Germinal center (tissue), 1 donor: ENCODE results near the gene SPATA13.
A peak's percentile ranks its signal among the peaks of the same experiment; 100 is the strongest.
"Not testable (repeated sequence)": the region's sequence is repeated elsewhere in the genome, so short reads cannot be mapped to it uniquely, and the experiment has no call there.

ENCODE experiments used
- DNase-seq: peaks from one replicate; pipeline ENCODE4 v3.0.0; 2012; ENCODE audit warnings: mixed read lengths, low spot score

Gene SPATA13

DNA sequence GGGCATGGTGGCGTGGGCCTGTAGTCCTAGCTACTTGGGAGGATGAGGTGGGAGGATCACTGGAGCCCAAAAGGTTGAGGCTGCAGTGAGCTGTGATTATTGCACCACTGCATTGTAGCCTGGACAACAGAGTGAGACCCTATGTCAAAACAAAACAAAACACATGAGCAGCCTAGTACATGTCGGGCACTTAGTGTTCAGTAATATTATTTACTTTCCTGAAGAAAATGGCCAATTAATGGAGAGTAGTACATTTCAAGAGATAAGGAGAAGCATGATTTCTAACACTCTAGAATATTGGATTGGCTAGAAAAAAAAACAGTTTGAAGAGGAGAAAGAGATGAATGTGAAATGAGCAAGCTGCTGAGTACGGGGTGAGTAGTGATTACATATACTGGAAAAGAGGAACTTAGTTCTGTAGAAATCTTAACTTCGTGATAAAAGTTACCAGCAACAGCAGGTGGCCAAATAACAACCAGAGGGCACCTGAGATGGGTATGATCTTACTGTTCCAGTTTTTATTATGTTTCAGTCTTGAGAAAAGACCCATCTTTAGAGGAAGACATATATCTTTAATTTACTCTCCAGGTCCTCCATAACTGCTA, 36.2 kb downstream of the SPATA13 start:
- no peak for DNase-seq

GRCh38 chr13:24199016-24199415, 38.5 kb downstream of the SPATA13 start:
- DNase-seq = no peak

- DNase-seq = no peak
These were observed 41.7 kb downstream of the SPATA13 start for GRCh38 chr13:24202215-24202614.

GRCh38 chr13:24203273-24203672, 42.8 kb downstream of the SPATA13 start:
- DNase-seq = no peak

- peak; percentile 31 for DNase-seq
These were observed 43.3 kb downstream of the SPATA13 start for GRCh38 chr13:24203811-24204210.

GRCh38 chr13:24205076-24205475, 44.6 kb downstream of the SPATA13 start:
- DNase-seq = not testable (repeated sequence)

GRCh38 chr13:24207841-24208667, 47.5 kb downstream of the SPATA13 start:
- no peak for DNase-seq

- no peak for DNase-seq
These were observed 48.6 kb downstream of the SPATA13 start for GRCh38 chr13:24209138-24209537.

- DNase-seq = no peak
These were observed 51.7 kb downstream of the SPATA13 start for GRCh38 chr13:24212254-24212653.

DNA sequence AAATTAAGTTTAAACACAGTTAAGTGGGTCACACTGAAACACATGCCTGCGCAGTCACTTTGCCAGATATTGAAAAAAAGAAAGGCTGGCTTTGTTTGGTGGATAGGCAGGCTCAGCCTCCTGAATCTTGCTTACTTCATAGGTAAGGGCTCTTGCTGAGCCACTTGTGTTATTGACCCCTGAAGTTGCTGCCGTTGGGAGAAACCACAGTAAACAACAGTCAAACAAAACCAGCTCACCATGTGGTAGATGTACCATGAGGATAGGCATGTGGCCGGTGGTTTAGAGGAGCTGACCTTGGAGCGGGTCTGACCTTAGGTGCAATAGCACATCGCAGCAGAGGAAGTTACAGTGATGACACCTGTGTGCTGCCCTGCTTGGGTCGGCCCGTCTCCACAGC, 52.2 kb downstream of the SPATA13 start:
- no peak for DNase-seq

DNA sequence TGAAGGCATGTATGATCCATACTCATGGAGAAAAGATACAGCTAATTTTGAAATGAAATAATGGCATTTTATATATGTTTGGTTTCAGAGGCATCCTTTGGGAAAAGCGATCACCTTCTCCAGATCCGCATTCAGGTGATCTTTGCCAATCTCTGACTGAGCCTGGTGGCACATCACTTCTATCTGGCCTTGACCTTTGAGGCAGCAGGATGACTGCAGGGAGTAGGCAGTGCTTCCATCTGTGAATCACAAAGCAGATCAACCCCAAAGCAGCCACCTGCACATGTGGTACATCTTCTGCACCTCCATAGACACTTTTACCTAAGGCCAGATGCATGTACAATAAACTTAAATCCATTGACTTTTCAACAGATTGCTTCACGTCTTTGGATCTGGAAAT, 53.4 kb downstream of the SPATA13 start:
- no peak for DNase-seq

- DNase-seq = peak; percentile 54
These were observed 54.0 kb downstream of the SPATA13 start for GRCh38 chr13:24214528-24214927.

DNA sequence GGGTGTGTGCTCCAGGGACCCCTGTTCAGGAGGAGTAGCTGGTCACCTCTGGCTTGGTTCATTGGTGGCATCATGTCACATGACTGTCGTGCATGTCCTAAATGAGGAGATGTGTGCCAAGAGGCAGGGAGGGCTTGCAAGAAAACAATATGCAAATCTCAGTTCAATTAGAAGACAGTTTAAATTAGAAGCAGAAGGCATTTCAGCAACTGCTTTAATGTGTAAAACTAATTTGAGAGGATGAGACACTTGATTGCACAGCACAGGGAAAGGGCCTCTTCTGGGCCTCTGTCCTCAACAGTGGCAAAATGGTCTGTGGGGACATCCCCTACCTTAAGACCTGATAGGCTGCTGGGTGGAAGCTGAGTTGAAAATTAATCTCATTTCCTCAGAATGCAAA, 54.6 kb downstream of the SPATA13 start:
- DNase-seq = peak; percentile 57

- no peak for DNase-seq
These were observed 55.2 kb downstream of the SPATA13 start for GRCh38 chr13:24215732-24216131.

GRCh38 chr13:24216176-24216575, 55.7 kb downstream of the SPATA13 start:
- no peak for DNase-seq

- DNase-seq = not testable (repeated sequence)
These were observed 56.3 kb downstream of the SPATA13 start for GRCh38 chr13:24216779-24217178.

DNA sequence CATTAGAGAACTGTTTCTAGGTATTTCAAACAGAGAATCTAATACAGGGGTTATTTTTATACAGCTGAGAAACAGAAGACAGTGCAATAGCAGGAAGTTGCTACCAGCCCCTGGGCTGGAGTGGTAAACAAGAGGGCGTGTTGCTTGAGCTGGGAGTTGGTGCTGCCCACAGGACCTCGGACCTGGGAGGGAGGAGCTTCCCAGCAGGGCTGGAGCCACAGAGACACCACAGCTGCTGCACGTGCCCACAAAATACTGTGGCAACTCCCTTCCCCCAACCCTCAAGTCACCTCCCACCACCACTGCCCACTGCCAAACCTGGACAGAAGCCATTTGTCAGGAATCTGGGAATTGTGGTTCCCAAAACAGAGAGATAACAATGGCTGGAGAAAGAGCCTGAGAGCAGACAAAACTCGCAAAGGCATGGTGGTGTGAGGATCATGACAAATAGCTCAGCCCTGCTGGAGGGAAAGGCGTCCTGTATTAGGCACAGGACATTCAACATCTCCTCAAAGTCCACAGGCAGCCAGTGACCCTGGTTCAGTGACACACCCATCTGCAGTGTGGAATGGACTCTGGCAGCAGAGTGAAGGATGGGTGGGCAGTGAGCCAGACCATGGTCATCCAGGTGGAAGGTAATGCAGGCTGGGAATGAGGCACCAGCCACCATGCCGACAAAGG, 57.2 kb downstream of the SPATA13 start:
- DNase-seq = no peak

- DNase-seq = no peak
These were observed 57.8 kb downstream of the SPATA13 start for GRCh38 chr13:24218338-24218737.

DNA sequence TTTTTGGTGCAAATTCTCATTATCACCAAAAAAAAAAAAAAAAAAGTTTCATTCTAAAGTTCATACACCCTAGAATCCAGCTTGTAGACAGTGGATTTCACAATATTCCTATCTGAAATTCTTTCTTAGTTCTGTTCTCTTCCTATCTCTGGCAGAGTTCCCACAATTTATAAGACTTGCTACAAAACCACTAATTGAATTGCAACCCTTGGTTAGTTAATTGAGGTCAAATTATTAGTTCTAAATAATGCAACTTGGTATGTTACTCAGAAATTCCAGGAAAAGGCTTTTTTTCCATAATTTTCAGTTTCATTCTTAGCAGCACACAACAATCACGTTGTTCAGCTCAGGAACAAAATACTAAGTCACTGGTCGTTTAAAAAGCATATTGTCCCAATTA, 58.5 kb downstream of the SPATA13 start:
- no peak for DNase-seq

DNA sequence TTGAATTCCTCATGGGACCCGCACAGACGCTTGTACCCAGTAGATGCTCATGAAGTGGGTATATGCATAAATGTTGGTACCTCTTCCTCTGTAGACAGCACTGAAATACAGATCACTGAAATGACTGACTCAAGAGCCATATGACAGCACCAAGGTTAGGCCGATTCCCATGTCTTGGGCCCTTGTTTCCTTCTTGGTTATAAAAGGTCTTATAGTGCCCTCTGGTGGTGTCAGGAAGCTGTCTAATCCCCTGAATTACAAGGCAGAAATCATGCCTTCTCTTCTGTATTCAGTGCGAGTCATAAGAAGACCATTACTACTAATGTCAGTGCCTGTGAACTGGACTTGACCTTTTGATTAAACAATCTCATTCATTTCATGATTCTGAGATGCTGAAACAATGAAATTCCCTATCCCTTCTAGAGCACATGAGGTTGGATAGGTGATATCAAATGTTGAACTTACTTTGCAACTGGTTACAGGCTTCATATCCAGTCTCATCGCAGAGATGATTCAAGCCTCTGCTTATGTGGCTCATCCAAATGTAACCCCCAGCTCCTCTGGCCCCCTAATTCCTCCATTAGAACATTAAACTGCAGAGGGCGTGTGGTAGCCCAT, 59.7 kb downstream of the SPATA13 start:
- peak; percentile 56 for DNase-seq

DNA sequence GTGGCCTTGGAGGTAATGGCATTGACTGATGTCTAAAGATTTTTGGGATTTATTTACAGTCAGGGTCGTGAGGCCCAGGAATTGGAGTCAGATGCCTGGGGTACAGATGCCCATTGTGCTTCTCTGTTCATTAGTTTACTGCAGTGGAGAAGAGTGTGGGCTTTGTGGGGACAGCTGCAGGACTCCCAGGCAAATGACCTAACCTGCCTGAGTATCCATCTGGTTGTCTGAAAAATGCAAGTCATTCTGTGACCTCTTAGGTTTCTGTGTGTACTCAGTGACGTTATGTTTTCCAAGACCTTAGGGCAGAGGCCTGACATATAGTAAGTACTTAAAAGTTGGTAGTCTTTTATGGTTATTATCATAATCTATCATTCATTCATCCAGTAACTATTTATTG, 60.5 kb downstream of the SPATA13 start:
- no peak for DNase-seq

DNA sequence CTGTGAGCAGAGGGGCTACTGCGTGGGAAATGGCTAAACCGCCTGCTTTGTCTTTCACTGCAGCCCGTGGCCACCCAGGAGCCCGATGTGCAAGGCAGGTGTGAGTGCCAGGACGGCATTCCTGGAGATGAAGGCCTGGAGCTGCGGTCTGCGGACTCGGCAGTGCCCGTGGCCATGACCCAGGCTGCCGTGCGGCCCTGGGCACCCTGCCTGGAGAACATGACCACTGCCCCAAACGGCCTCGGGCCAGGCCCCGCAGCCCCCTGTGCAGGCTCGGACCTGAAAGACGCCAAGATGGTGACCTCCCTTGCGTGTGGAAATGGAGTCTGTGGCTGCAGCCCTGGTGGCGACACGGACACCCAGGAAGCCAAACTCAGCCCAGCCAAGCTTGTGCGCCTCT, 62.2 kb downstream of the SPATA13 start:
- no peak for DNase-seq
